Left forelimb (tissue), 1 donor: ENCODE results near the gene CPNE9.

ENCODE experiments used
- DNase-seq: peaks from one replicate; pipeline ENCODE4 v3.0.0-alpha.2; 2018; ENCODE audit warnings: low spot score

Gene CPNE9

GRCh38 chr3:9687514-9687913 is 16.1 kb upstream of the CPNE9 start:
- DNase-seq: no peak

- no peak for DNase-seq
Observed at GRCh38 chr3:9688961-9689360, 14.7 kb upstream of the CPNE9 start.

GRCh38 chr3:9689757-9690156 is 13.9 kb upstream of the CPNE9 start:
- DNase-seq: no peak

GRCh38 chr3:9690451-9691450 is 12.9 kb upstream of the CPNE9 start:
- no peak for DNase-seq

GRCh38 chr3:9691636-9692035 is 12.0 kb upstream of the CPNE9 start:
- no peak for DNase-seq

- no peak for DNase-seq
Observed at GRCh38 chr3:9692416-9692815, 11.2 kb upstream of the CPNE9 start.

- no peak for DNase-seq
Observed at GRCh38 chr3:9695345-9695744, 8.3 kb upstream of the CPNE9 start.

GRCh38 chr3:9695746-9696145 is 7.9 kb upstream of the CPNE9 start:
- DNase-seq: no peak

GRCh38 chr3:9696480-9697220 is 7.0 kb upstream of the CPNE9 start:
- DNase-seq: no peak

GRCh38 chr3:9697892-9698291 is 5.7 kb upstream of the CPNE9 start:
- DNase-seq: no peak

- DNase-seq: no peak
Observed at GRCh38 chr3:9698293-9698692, 5.3 kb upstream of the CPNE9 start.

GRCh38 chr3:9700536-9700935 is 3.1 kb upstream of the CPNE9 start:
- DNase-seq: no peak

- DNase-seq: no peak
Observed at GRCh38 chr3:9701006-9701405, 2.6 kb upstream of the CPNE9 start.

- DNase-seq: no peak
Observed at GRCh38 chr3:9701711-9702110, 1.9 kb upstream of the CPNE9 start.

GRCh38 chr3:9703240-9703639 is 393 bp upstream of the CPNE9 start:
- DNase-seq: no peak

- peak; percentile 73 for DNase-seq
Observed at GRCh38 chr3:9704347-9705322, 1.0 kb downstream of the CPNE9 start.

GRCh38 chr3:9710174-9710739 is 6.6 kb downstream of the CPNE9 start:
- no peak for DNase-seq

GRCh38 chr3:9712415-9712814 is 8.8 kb downstream of the CPNE9 start:
- no peak for DNase-seq

- DNase-seq: no peak
Observed at GRCh38 chr3:9713142-9713541, 9.5 kb downstream of the CPNE9 start.

- DNase-seq: no peak
Observed at GRCh38 chr3:9715136-9715535, 11.5 kb downstream of the CPNE9 start.

GRCh38 chr3:9715764-9716437 is 12.3 kb downstream of the CPNE9 start:
- no peak for DNase-seq
